CD4-positive, CD25-positive, alpha-beta regulatory T cell (primary cell): ENCODE data around the gene PLA2G4B. TPM values are rescaled to one million over a fixed set of nuclear protein-coding genes. Genes with fewer than 3 reads are reported as not detected.

Experiments
- ATAC-seq, 2 donors: fragments of 150-1000 bp; cut with Tn5 transposase; one replicate each; pipeline ENCODE4 v1.10.0; 2021; ENCODE audit warnings: low read depth in 2 of 2, moderate number of reproducible peaks in 2 of 2, moderate library complexity in 1 of 2
- DNase-seq, 3 donors: peaks; one replicate each; pipeline versions ENCODE4 v3.0.0 to v3.0.0-alpha.2; 2012 to 2022; ENCODE audit warnings: mixed read lengths in 1 of 3
- H3K27ac ChIP-seq: one replicate; pipeline ENCODE4 v1.7.0; 2013; ENCODE audit warnings: mild to moderate bottlenecking, low read length; ENCODE audit not compliant: insufficient read depth, poor library complexity, severe bottlenecking
- H3K27me3 ChIP-seq: one replicate; pipeline ENCODE4 v1.7.0; 2013; ENCODE audit warnings: low read length; ENCODE audit not compliant: control insufficient read depth, insufficient read depth
- H3K36me3 ChIP-seq: one replicate; pipeline ENCODE4 v1.7.0; 2013; ENCODE audit warnings: mild to moderate bottlenecking, low read length, moderate library complexity; ENCODE audit not compliant: control insufficient read depth, insufficient read depth
- H3K4me1 ChIP-seq: 2 replicates; pipeline ENCODE4 v1.7.0; 2013; ENCODE audit warnings: mild to moderate bottlenecking, low read length; ENCODE audit not compliant: insufficient read depth, control insufficient read depth, poor library complexity, severe bottlenecking
- H3K4me3 ChIP-seq: one replicate; pipeline ENCODE4 v1.7.0; 2013; ENCODE audit warnings: low read depth, mild to moderate bottlenecking, low read length, moderate library complexity
- H3K9me3 ChIP-seq, 2 experiments: 1 replicate in 1 of 2; 2 replicates in 1 of 2; pipeline ENCODE4 v1.7.0; 2013; ENCODE audit warnings: low read length in 2 of 2, mild to moderate bottlenecking in 1 of 2, moderate library complexity in 1 of 2; ENCODE audit not compliant: control insufficient read depth in 2 of 2
- H3K27ac Mint-ChIP-seq, 3 donors: one replicate each; pipeline ENCODE4 v1.8.0; 2020 to 2022; ENCODE audit warnings: mild to moderate bottlenecking in 3 of 3, mixed read lengths in 3 of 3, moderate library complexity in 2 of 3
- H3K27me3 Mint-ChIP-seq: one replicate; pipeline ENCODE4 v1.8.0; 2022; ENCODE audit warnings: mild to moderate bottlenecking, mixed read lengths
- H3K36me3 Mint-ChIP-seq: one replicate; pipeline ENCODE4 v1.8.0; 2020; ENCODE audit warnings: mixed read lengths
- H3K4me1 Mint-ChIP-seq, 4 donors: one replicate each; pipeline ENCODE4 v1.8.0; 2020 to 2022; ENCODE audit warnings: mixed read lengths in 4 of 4, mild to moderate bottlenecking in 1 of 4
- H3K4me3 Mint-ChIP-seq, 4 donors: one replicate each; pipeline ENCODE4 v1.8.0; 2020 to 2022; ENCODE audit warnings: mild to moderate bottlenecking in 4 of 4, mixed read lengths in 4 of 4, moderate library complexity in 3 of 4
- H3K9me3 Mint-ChIP-seq, 7 donors: one replicate each; pipeline ENCODE4 v1.8.0; 2020 to 2022; ENCODE audit warnings: mixed read lengths in 7 of 7, mild to moderate bottlenecking in 3 of 7, moderate library complexity in 2 of 7
- polyA plus RNA-seq, 4 donors: library from polyadenylated mRNA; unstranded; fragments of 300-500 nt; fragmentation: Illumina TruSeq; gene quantifications; one replicate each; pipeline ENCODE4 v1.2.3, GENCODE V29; 2021
- total RNA-seq: library from RNA; stranded (reverse); gene quantifications from one replicate; pipeline ENCODE4 v1.2.3, GENCODE V29; 2022

The PLA2G4B gene
- total and polyA plus RNA-seq, 5 donors from 2014 or later: 0.42 to 30.1 (median 2.3) TPM

DNA sequence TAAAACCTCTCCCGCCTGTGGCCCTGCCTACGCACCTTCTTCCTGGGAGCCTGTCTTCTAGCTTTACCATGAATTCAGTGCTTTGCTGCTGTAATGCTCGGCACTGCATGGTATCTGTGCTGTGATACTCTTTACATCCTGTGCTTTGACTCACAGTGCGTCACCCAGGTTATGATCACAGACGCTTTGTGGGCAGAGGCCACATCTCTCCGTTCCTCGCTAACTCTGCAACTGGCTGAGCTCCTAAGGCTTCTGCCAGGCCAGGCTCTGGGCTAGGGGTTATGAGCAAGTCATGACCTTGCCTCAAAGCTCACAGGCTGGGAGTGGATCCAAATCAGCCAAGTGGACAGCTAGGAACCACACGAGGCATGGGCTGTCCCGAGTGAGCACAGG is 32.0 kb downstream of the PLA2G4B start:
- Mint-ChIP-seq H3K27me3 (peaks cover 7% of the 10 kb centered on the region), H3K27ac (peak overlapping the region in 2 of 3 donors; percentile 90 to 92), H3K4me1 (peaks cover 0 to 18% (median 8%) of the 10 kb centered on the region in 4 donors), H3K9me3 (peaks cover 0 to 1% (median 0%) of the 10 kb centered on the region in 7 donors), H3K4me3 (peak overlapping the region in 3 of 4 donors; percentile 2 to 76 (median 24)), H3K36me3 (no peaks in the 10 kb centered on the region)
- no peaks in the 10 kb centered on the region for H3K9me3 ChIP-seq
- DNase-seq: peak; percentile 15 to 84 (median 59)
- no peak overlapping the region for H3K4me3 ChIP-seq
- peaks cover 10% of the 10 kb centered on the region for H3K4me1 ChIP-seq
- H3K27ac ChIP-seq: no peak overlapping the region
- peak; percentile 80 to 92 for ATAC-seq
- H3K36me3 ChIP-seq: no peaks in the 10 kb centered on the region
- H3K27me3 ChIP-seq: no peaks in the 10 kb centered on the region

DNA sequence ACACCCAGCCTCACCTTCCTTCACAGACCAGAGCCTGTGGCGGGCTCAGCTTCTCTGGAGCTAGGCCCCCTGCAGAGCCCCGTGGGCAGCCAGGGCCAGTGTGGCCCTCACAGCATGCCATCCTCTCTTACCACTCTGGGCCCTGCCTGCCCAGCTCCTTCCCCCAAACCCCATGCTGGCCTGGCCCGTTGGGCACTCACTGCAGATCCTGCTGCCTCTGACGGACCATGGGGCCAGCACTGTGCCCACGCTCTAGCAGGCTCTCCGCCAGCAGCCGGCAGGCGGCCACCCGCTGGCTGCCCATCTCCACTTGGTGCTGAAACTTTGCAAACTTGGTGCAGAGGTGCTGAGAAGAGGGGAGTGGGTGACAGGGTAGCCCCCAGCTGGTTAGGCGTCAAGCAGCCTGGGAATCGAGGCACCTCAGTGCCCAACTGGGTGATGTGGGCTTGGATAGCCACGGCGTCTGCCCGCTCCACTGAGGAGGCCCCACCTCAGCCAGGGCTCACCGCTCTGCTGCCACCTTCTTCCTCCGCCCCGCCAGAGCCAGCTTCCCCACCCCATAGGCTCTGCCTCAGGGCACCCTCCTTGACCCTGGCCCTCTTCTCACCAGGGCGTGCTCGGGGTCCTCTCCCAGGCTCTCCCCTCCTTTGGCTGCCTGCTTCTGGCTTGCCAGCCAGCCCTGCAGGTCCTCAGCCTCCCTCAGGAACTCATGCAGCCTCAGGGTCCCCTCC is 32.7 kb downstream of the PLA2G4B start:
- H3K36me3 ChIP-seq: no peaks in the 10 kb centered on the region
- no peaks in the 10 kb centered on the region for H3K9me3 ChIP-seq
- no peak overlapping the region for H3K4me3 ChIP-seq
- H3K4me3 Mint-ChIP-seq: no peak overlapping the region
- no peaks in the 10 kb centered on the region for H3K36me3 Mint-ChIP-seq
- DNase-seq: no peak
- no peaks in the 10 kb centered on the region for H3K27me3 ChIP-seq
- H3K9me3 Mint-ChIP-seq: peaks cover 0 to 1% (median 0%) of the 10 kb centered on the region in 7 donors
- peaks cover 10% of the 10 kb centered on the region for H3K4me1 ChIP-seq
- peaks cover 7% of the 10 kb centered on the region for H3K27me3 Mint-ChIP-seq
- peaks cover 0 to 18% (median 8%) of the 10 kb centered on the region in 4 donors for H3K4me1 Mint-ChIP-seq
- H3K27ac ChIP-seq: no peak overlapping the region
- no peak for ATAC-seq
- H3K27ac Mint-ChIP-seq: peak overlapping the region in 1 of 3 donors; percentile 90

DNA sequence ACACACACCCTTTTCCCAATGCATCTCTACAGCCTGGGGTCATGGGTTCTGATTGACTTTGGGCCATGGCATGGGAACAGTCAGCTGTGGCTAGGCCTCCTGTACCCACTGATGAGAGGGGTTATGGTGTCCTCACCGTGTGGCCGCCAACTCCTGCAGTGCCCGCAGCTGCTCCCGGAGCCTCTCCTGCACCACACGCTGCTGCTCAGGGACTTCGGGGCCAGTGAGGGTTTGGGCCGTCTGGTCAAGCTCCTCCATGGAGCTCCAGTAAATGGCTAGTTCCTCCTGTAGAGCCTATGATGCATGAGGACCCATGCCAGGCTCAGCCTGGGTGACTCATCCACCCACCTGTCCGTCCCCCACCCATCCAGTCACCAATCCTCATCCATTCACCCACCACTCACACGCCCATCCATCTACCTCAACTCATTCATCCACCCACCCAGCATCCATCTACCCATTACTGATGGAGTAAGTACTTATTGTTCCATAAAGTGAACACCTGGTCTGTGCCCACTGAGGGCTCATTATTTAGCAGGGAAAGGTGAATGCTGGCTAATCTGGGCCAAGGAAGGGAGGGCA is 33.6 kb downstream of the PLA2G4B start:
- Mint-ChIP-seq H3K9me3 (peaks cover 0 to 1% (median 0%) of the 10 kb centered on the region in 7 donors), H3K36me3 (no peaks in the 10 kb centered on the region), H3K4me1 (peaks cover 0 to 18% (median 8%) of the 10 kb centered on the region in 4 donors), H3K4me3 (no peak overlapping the region), H3K27ac (peak overlapping the region in 2 of 3 donors; percentile 15 to 82), H3K27me3 (peaks cover 7% of the 10 kb centered on the region)
- H3K4me1 ChIP-seq: peaks cover 10% of the 10 kb centered on the region
- ATAC-seq (no peak), DNase-seq (no peak)
- no peaks in the 10 kb centered on the region for H3K36me3 ChIP-seq
- no peaks in the 10 kb centered on the region for H3K27me3 ChIP-seq
- H3K4me3 ChIP-seq: no peak overlapping the region
- no peak overlapping the region for H3K27ac ChIP-seq
- H3K9me3 ChIP-seq: no peaks in the 10 kb centered on the region

- H3K4me3 Mint-ChIP-seq: no peak overlapping the region
- Histone ChIP-seq H3K4me3 (no peak overlapping the region), H3K4me1 (peaks cover 10% of the 10 kb centered on the region), H3K27ac (no peak overlapping the region), H3K27me3 (no peaks in the 10 kb centered on the region), H3K9me3 (no peaks in the 10 kb centered on the region), H3K36me3 (no peaks in the 10 kb centered on the region)
- ATAC-seq: no peak
- peak overlapping the region in 1 of 3 donors; percentile 44 for H3K27ac Mint-ChIP-seq
- DNase-seq: no peak
- no peaks in the 10 kb centered on the region for H3K36me3 Mint-ChIP-seq
- peaks cover 0 to 1% (median 0%) of the 10 kb centered on the region in 7 donors for H3K9me3 Mint-ChIP-seq
- peaks cover 0 to 18% (median 8%) of the 10 kb centered on the region in 4 donors for H3K4me1 Mint-ChIP-seq
- peaks cover 7% of the 10 kb centered on the region for H3K27me3 Mint-ChIP-seq
Observed at GRCh38 chr15:41873711-41874110, 35.1 kb downstream of the PLA2G4B start.

DNA sequence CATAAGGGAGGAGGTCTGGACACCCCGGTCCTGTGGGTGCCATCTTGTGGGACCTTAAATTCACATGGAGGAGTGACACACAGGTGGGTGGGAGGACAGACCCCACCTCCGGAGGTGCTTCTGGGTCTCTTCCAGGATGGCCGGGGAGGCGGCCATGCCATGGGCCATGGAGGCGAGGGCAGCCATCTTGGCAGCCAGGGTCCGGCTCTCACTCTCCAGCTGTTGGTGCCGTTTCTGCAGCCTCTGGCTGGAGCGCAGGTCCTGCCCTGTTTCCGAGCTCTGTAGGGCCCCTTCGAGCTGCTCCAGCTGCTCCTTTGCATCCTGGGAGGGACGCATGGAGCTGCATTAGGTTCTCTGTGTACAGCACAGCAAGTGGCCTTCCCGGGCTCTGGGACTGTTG is 36.1 kb downstream of the PLA2G4B start:
- DNase-seq (no peak), ATAC-seq (no peak)
- H3K4me1 ChIP-seq: peaks cover 10% of the 10 kb centered on the region
- Mint-ChIP-seq H3K4me3 (no peak overlapping the region), H3K36me3 (no peaks in the 10 kb centered on the region), H3K9me3 (no peaks in the 10 kb centered on the region), H3K4me1 (peaks cover 0 to 16% (median 8%) of the 10 kb centered on the region in 4 donors), H3K27ac (no peak overlapping the region), H3K27me3 (peaks cover 7% of the 10 kb centered on the region)
- H3K9me3 ChIP-seq: no peaks in the 10 kb centered on the region
- H3K27ac ChIP-seq: no peak overlapping the region
- H3K27me3 ChIP-seq: no peaks in the 10 kb centered on the region
- no peak overlapping the region for H3K4me3 ChIP-seq
- no peaks in the 10 kb centered on the region for H3K36me3 ChIP-seq

GRCh38 chr15:41876007-41876406 is 37.4 kb downstream of the PLA2G4B start:
- Mint-ChIP-seq H3K27me3 (peaks cover 13% of the 10 kb centered on the region), H3K4me3 (no peak overlapping the region), H3K27ac (no peak overlapping the region), H3K36me3 (no peaks in the 10 kb centered on the region), H3K9me3 (no peaks in the 10 kb centered on the region), H3K4me1 (peaks cover 0 to 10% (median 4%) of the 10 kb centered on the region in 4 donors)
- H3K9me3 ChIP-seq: no peaks in the 10 kb centered on the region
- ATAC-seq (no peak), DNase-seq (no peak)
- no peaks in the 10 kb centered on the region for H3K36me3 ChIP-seq
- H3K27ac ChIP-seq: no peak overlapping the region
- no peaks in the 10 kb centered on the region for H3K27me3 ChIP-seq
- no peak overlapping the region for H3K4me3 ChIP-seq
- H3K4me1 ChIP-seq: peaks cover 2% of the 10 kb centered on the region

GRCh38 chr15:41876689-41877088 is 38.0 kb downstream of the PLA2G4B start:
- Mint-ChIP-seq H3K4me3 (no peak overlapping the region), H3K27ac (no peak overlapping the region), H3K36me3 (no peaks in the 10 kb centered on the region), H3K9me3 (no peaks in the 10 kb centered on the region), H3K27me3 (peaks cover 20% of the 10 kb centered on the region), H3K4me1 (peaks cover 0 to 15% (median 6%) of the 10 kb centered on the region in 4 donors)
- no peaks in the 10 kb centered on the region for H3K36me3 ChIP-seq
- no peaks in the 10 kb centered on the region for H3K9me3 ChIP-seq
- peaks cover 2% of the 10 kb centered on the region for H3K4me1 ChIP-seq
- ATAC-seq: no peak
- DNase-seq: no peak
- no peaks in the 10 kb centered on the region for H3K27me3 ChIP-seq
- no peak overlapping the region for H3K4me3 ChIP-seq
- no peak overlapping the region for H3K27ac ChIP-seq
